SU-DHL-6 (cell line): ENCODE measurements around the gene ZNF595.
"Not testable (repeated sequence)": the region's sequence is repeated elsewhere in the genome, so short reads cannot be mapped to it uniquely, and the experiment has no call there.

Experiments
- CTCF ChIP-seq: fragments of 200-600 bp; sonication (generic); IDR thresholded peaks from one replicate; pipeline ENCODE4 v1.5.1; 2017; ENCODE audit warnings: antibody characterized with exemption, mild to moderate bottlenecking, low read length, moderate library complexity; ENCODE audit not compliant: insufficient read depth, poor library complexity, severe bottlenecking
- EZH2phosphoT487 ChIP-seq: fragments of 200-600 bp; sonication (generic), shearing (Covaris generic); conservative IDR thresholded peaks from 2 replicates; pipeline ENCODE4 v1.6.1; 2018; ENCODE audit warnings: mild to moderate bottlenecking, antibody characterized with exemption, low read length, moderate library complexity, mixed read lengths

- TF ChIP-seq EZH2phosphoT487, CTCF: not testable (repeated sequence)
These were observed 19.8 kb upstream of the ZNF595 start for GRCh38 chr4:33314-33713.
